HCT116 (cell line): ENCODE data around the gene HAPLN3. TPM values are rescaled to one million over a fixed set of nuclear protein-coding genes. Genes with fewer than 3 reads are reported as not detected.

Source experiments
- ATAC-seq: fragments of 200-7000 bp; cut with Tn5 transposase; 2 replicates; pipeline ENCODE4 v1.9.1; 2020; ENCODE audit warnings: mild to moderate bottlenecking, moderate library complexity
- BruUV-seq: library from RNA; stranded (reverse); fragments of 400-500 nt; replicated peaks from 2 replicates; lab custom pipeline; 2021; lab: Mats Ljungman, UMichigan
- CTCF ChIA-PET: fragments of 300-600 bp; sonication (Branson Sonifier 250); formaldehyde crosslinking; loops from one replicate; lab custom pipeline; 2021; ENCODE audit warnings: antibody characterized with exemption; lab: Charles Lee
- POLR2A ChIA-PET: fragments of 300-600, 350-600 bp; sonication (Branson Sonifier 250); formaldehyde crosslinking; loops from one replicate; lab custom pipeline; 2021; ENCODE audit warnings: antibody characterized with exemption; lab: Charles Lee
- RAD21 ChIA-PET, 2 experiments: fragments of 300-600 bp; sonication (Branson Sonifier 250); formaldehyde crosslinking; loops; one replicate each; lab custom pipeline; 2023; ENCODE audit warnings: low total read pairs in 2 of 2; ENCODE audit not compliant: uncharacterized antibody in 2 of 2, unreplicated experiment in 2 of 2, low non-redundant PET in 1 of 2; lab: Charles Lee
- DNase-seq: peaks from one replicate; pipeline ENCODE4 v3.0.0-alpha.2; 2010; ENCODE audit warnings: low read depth, low spot score
- H2AFZ ChIP-seq: fragments of 200-600 bp; shearing (Covaris generic), sonication (generic); 2 replicates; pipeline ENCODE4 v1.6.1; 2017; ENCODE audit warnings: low read depth, mixed run types, mixed read lengths, antibody characterized with exemption, low read length; ENCODE audit not compliant: poor library complexity, severe bottlenecking
- H3K27ac ChIP-seq: 2 replicates; pipeline ENCODE4 v1.5.1; 2012; ENCODE audit warnings: low read depth, low read length
- H3K27me3 ChIP-seq: fragments of 200-600 bp; sonication (generic); 2 replicates; pipeline ENCODE4 v1.6.1; 2016; ENCODE audit warnings: mixed run types, low read length, mixed read lengths; ENCODE audit not compliant: insufficient read depth
- H3K36me3 ChIP-seq, 2 experiments: fragments of 200-500 bp in 1 of 2; fragments of 200-600 bp in 1 of 2; sonication (Bioruptor generic) in 1 of 2; sonication (generic) in 1 of 2; 2 replicates each; pipeline versions ENCODE4 v1.5.1 to v1.6.1; 2014 to 2016; ENCODE audit warnings: low read length in 2 of 2, inconsistent platforms in 1 of 2, mixed read lengths in 1 of 2, mixed run types in 1 of 2; ENCODE audit not compliant: insufficient read depth in 2 of 2, control insufficient read depth in 1 of 2
- H3K4me1 ChIP-seq, 2 experiments: fragments of 200-600 bp in 1 of 2; sonication (generic) in 1 of 2; 2 replicates each; pipeline versions ENCODE4 v1.5.1 to v1.6.1; 2012 to 2017; ENCODE audit warnings: low read length in 2 of 2, inconsistent platforms in 1 of 2, mild to moderate bottlenecking in 1 of 2, mixed read lengths in 1 of 2, mixed run types in 1 of 2, moderate library complexity in 1 of 2; ENCODE audit not compliant: insufficient read depth in 2 of 2, control insufficient read depth in 1 of 2
- H3K4me2 ChIP-seq: fragments of 200-600 bp; sonication (generic); 2 replicates; pipeline ENCODE4 v1.6.1; 2017; ENCODE audit warnings: mixed run types, low read length, mixed read lengths
- H3K4me3 ChIP-seq, 2 experiments: fragments of 200-600 bp in 1 of 2; sonication (generic) in 1 of 2; replicated peaks in 1 of 2; 2 replicates each; pipeline ENCODE4 v1.5.1; 2011 to 2016; ENCODE audit warnings: low read length in 2 of 2, control low read depth in 1 of 2, low read depth in 1 of 2, mild to moderate bottlenecking in 1 of 2, mixed read lengths in 1 of 2, mixed run types in 1 of 2
- H3K79me2 ChIP-seq: fragments of 200-600 bp; sonication (generic); 2 replicates; pipeline ENCODE4 v1.6.1; 2017; ENCODE audit warnings: mild to moderate bottlenecking, mixed run types, low read length, moderate library complexity, mixed read lengths; ENCODE audit not compliant: insufficient read depth
- H3K9ac ChIP-seq: fragments of 200-600 bp; sonication (generic); 2 replicates; pipeline ENCODE4 v1.6.1; 2016; ENCODE audit warnings: low read length, mixed read lengths
- H3K9me2 ChIP-seq: fragments of 200-600 bp; sonication (generic), shearing (Covaris generic); 2 replicates; pipeline ENCODE4 v1.6.1; 2017; ENCODE audit warnings: mixed run types, mild to moderate bottlenecking, moderate library complexity; ENCODE audit not compliant: insufficient read depth
- H3K9me3 ChIP-seq, 2 experiments: fragments of 200-500 bp in 1 of 2; fragments of 200-600 bp in 1 of 2; sonication (Bioruptor generic) in 1 of 2; sonication (generic) in 1 of 2; 2 replicates each; pipeline ENCODE4 v1.6.1; 2014 to 2017; ENCODE audit warnings: low read length in 2 of 2, mixed read lengths in 2 of 2, inconsistent platforms in 1 of 2, low read depth in 1 of 2, mild to moderate bottlenecking in 1 of 2, mixed run types in 1 of 2, moderate library complexity in 1 of 2; ENCODE audit not compliant: control insufficient read depth in 1 of 2, insufficient read depth in 1 of 2
- H4K20me1 ChIP-seq: fragments of 200-600 bp; sonication (generic), shearing (Covaris generic); 2 replicates; pipeline ENCODE4 v1.6.1; 2017; ENCODE audit warnings: mixed run types, mild to moderate bottlenecking, moderate library complexity; ENCODE audit not compliant: insufficient read depth
- CEBPB ChIP-seq: IDR thresholded peaks from 2 replicates; pipeline ENCODE4 v1.6.1; 2012; ENCODE audit warnings: low read depth
- EGR1 ChIP-seq: IDR thresholded peaks from 2 replicates; pipeline ENCODE4 v1.6.1; 2012; ENCODE audit warnings: low read depth
- EZH2 ChIP-seq: fragments of 200-600 bp; sonication (generic); IDR thresholded peaks from 2 replicates; pipeline ENCODE4 v1.6.1; 2017; ENCODE audit warnings: antibody characterized with exemption, mixed run types
- EZH2phosphoT487 ChIP-seq: fragments of 200-600 bp; IDR thresholded peaks from 2 replicates; pipeline ENCODE4 v1.6.1; 2018; ENCODE audit warnings: antibody characterized with exemption, borderline replicate concordance
- POLR2A ChIP-seq: IDR thresholded peaks from 2 replicates; pipeline ENCODE4 v1.7.0; 2011; ENCODE audit warnings: borderline replicate concordance; ENCODE audit not compliant: insufficient read depth, insufficient read length; ENCODE audit errors: extremely low read depth
- POLR2AphosphoS5 ChIP-seq: IDR thresholded peaks from 2 replicates; pipeline ENCODE4 v1.6.1; 2011; ENCODE audit warnings: mild to moderate bottlenecking, low read depth, low read length, moderate library complexity
- RAD21 ChIP-seq: IDR thresholded peaks from 2 replicates; pipeline ENCODE4 v1.6.1; 2012; ENCODE audit warnings: low read depth, mild to moderate bottlenecking
- SP1 ChIP-seq: IDR thresholded peaks from 2 replicates; pipeline ENCODE4 v1.6.1; 2012; ENCODE audit warnings: low read depth
- SRF ChIP-seq: IDR thresholded peaks from 2 replicates; pipeline ENCODE4 v1.6.1; 2012; ENCODE audit warnings: low read depth
- TCF7L2 ChIP-seq: IDR thresholded peaks from 2 replicates; pipeline ENCODE4 v1.7.0; 2011; ENCODE audit warnings: borderline replicate concordance, inconsistent platforms; ENCODE audit not compliant: insufficient read depth, insufficient read length; ENCODE audit errors: extremely low read depth
- ZFX ChIP-seq: fragments of 450-650 bp; IDR thresholded peaks from 2 replicates; pipeline ENCODE4 v1.6.1; 2017
- ZNF274 ChIP-seq: fragments of 200-500 bp; sonication (Bioruptor generic); IDR thresholded peaks from 2 replicates; pipeline ENCODE4 v1.6.1; 2014; ENCODE audit warnings: mild to moderate bottlenecking, low read depth, low read length, inconsistent platforms
- intact Hi-C: fragments of 100-400 bp; cut with micrococcal nuclease; formaldehyde crosslinking; loops from 2 replicates; pipeline ENCODE4 v1.10.0; 2022
- total RNA-seq: library from RNA; stranded (reverse); gene quantifications from one replicate; pipeline ENCODE4 v1.2.1, GENCODE V29; 2021; ENCODE audit not compliant: unreplicated experiment
- TF ChIP-seq, protein P1 (sequence below): IDR thresholded peaks from 2 replicates; pipeline ENCODE4 v1.6.1; 2011; ENCODE audit warnings: mild to moderate bottlenecking, low read length, moderate library complexity; ENCODE audit not compliant: insufficient replicate concordance; ENCODE audit errors: extremely low read depth
- TF ChIP-seq, protein P2 (sequence below), 3 experiments: fragments of 200-600 bp in 1 of 3; sonication (generic) in 1 of 3; IDR thresholded peaks in 2 of 3; conservative IDR thresholded peaks in 1 of 3; 2 replicates each; pipeline ENCODE4 v1.5.1; 2012 to 2017; ENCODE audit warnings: low read depth in 2 of 3, low read length in 2 of 3, antibody characterized with exemption in 1 of 3, borderline replicate concordance in 1 of 3, control low read depth in 1 of 3, mild to moderate bottlenecking in 1 of 3, mixed read lengths in 1 of 3, mixed run types in 1 of 3, moderate library complexity in 1 of 3; ENCODE audit not compliant: insufficient read depth in 1 of 3
- TF ChIP-seq, protein P3 (sequence below): IDR thresholded peaks from 2 replicates; pipeline ENCODE4 v1.6.1; 2012; ENCODE audit warnings: low read depth
- TF ChIP-seq, protein P4 (sequence below): IDR thresholded peaks from 2 replicates; pipeline ENCODE4 v1.6.1; 2012
- TF ChIP-seq, protein P5 (sequence below): IDR thresholded peaks from 2 replicates; pipeline ENCODE4 v1.6.1; 2012

Gene HAPLN3
- total RNA-seq, 1 experiment from 2014 or later = 10.9 TPM

DNA sequence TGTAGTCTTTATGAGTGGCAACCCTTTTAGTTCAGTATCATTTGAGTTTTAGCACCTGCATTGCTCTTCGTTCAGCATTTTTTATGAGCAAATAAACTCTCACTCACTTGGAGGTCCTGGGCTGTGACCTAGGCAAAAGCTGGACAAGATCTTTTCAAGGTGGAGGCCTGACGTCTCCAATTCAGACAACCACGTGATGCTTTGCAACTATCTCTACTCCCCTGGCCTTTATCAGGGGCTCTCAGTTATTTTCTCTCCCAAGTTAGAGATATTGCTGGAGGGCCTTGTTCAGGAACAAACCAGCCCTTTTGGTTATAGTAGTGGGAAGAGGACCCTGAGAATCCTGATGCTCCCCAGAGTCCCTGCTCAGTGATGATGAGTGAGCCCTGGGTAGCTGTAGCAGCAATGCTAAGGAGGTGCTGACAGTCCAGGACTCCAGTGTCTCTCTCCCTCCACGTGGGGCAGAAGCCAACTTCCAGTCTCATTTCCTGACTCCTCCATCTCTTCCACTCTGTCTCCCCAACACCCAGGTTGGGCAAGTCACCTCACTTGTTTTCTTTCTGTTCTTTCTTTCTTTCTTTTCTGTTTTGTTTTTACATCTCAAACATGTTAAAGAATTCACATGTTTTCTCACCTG is 30.4 kb downstream of the HAPLN3 start:
- intact Hi-C loops = no loop called here
- H3K79me2 ChIP-seq = no peaks in the 10 kb centered on the region
- TF ChIP-seq, protein P1, sequence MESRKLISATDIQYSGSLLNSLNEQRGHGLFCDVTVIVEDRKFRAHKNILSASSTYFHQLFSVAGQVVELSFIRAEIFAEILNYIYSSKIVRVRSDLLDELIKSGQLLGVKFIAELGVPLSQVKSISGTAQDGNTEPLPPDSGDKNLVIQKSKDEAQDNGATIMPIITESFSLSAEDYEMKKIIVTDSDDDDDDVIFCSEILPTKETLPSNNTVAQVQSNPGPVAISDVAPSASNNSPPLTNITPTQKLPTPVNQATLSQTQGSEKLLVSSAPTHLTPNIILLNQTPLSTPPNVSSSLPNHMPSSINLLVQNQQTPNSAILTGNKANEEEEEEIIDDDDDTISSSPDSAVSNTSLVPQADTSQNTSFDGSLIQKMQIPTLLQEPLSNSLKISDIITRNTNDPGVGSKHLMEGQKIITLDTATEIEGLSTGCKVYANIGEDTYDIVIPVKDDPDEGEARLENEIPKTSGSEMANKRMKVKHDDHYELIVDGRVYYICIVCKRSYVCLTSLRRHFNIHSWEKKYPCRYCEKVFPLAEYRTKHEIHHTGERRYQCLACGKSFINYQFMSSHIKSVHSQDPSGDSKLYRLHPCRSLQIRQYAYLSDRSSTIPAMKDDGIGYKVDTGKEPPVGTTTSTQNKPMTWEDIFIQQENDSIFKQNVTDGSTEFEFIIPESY = no peak
- TF ChIP-seq, protein P2, sequence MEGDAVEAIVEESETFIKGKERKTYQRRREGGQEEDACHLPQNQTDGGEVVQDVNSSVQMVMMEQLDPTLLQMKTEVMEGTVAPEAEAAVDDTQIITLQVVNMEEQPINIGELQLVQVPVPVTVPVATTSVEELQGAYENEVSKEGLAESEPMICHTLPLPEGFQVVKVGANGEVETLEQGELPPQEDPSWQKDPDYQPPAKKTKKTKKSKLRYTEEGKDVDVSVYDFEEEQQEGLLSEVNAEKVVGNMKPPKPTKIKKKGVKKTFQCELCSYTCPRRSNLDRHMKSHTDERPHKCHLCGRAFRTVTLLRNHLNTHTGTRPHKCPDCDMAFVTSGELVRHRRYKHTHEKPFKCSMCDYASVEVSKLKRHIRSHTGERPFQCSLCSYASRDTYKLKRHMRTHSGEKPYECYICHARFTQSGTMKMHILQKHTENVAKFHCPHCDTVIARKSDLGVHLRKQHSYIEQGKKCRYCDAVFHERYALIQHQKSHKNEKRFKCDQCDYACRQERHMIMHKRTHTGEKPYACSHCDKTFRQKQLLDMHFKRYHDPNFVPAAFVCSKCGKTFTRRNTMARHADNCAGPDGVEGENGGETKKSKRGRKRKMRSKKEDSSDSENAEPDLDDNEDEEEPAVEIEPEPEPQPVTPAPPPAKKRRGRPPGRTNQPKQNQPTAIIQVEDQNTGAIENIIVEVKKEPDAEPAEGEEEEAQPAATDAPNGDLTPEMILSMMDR (IDR thresholded peaks at IDR 0.05 in 2 of 3, conservative IDR thresholded peaks at IDR 0.05 in 1 of 3; ENCODE audit: borderline replicate concordance in 1 of 3, insufficient read depth in 1 of 3, low read depth in 2 of 3, low read length in 2 of 3) = no peak
- TF ChIP-seq RAD21 (no peak), CEBPB (no peak), POLR2AphosphoS5 (no peak), ZNF274 (no peak), SP1 (no peak), EZH2phosphoT487 (no peak), EZH2 (no peak), TCF7L2 (no peak), SRF (no peak), POLR2A (no peak), ZFX (no peak), EGR1 (no peak)
- TF ChIP-seq, protein P3, sequence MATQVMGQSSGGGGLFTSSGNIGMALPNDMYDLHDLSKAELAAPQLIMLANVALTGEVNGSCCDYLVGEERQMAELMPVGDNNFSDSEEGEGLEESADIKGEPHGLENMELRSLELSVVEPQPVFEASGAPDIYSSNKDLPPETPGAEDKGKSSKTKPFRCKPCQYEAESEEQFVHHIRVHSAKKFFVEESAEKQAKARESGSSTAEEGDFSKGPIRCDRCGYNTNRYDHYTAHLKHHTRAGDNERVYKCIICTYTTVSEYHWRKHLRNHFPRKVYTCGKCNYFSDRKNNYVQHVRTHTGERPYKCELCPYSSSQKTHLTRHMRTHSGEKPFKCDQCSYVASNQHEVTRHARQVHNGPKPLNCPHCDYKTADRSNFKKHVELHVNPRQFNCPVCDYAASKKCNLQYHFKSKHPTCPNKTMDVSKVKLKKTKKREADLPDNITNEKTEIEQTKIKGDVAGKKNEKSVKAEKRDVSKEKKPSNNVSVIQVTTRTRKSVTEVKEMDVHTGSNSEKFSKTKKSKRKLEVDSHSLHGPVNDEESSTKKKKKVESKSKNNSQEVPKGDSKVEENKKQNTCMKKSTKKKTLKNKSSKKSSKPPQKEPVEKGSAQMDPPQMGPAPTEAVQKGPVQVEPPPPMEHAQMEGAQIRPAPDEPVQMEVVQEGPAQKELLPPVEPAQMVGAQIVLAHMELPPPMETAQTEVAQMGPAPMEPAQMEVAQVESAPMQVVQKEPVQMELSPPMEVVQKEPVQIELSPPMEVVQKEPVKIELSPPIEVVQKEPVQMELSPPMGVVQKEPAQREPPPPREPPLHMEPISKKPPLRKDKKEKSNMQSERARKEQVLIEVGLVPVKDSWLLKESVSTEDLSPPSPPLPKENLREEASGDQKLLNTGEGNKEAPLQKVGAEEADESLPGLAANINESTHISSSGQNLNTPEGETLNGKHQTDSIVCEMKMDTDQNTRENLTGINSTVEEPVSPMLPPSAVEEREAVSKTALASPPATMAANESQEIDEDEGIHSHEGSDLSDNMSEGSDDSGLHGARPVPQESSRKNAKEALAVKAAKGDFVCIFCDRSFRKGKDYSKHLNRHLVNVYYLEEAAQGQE = no peak
- TF ChIP-seq, protein P4, sequence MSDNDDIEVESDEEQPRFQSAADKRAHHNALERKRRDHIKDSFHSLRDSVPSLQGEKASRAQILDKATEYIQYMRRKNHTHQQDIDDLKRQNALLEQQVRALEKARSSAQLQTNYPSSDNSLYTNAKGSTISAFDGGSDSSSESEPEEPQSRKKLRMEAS = no peak
- TF ChIP-seq, protein P5, sequence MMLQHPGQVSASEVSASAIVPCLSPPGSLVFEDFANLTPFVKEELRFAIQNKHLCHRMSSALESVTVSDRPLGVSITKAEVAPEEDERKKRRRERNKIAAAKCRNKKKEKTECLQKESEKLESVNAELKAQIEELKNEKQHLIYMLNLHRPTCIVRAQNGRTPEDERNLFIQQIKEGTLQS = no peak
- H3K27ac ChIP-seq = no peak overlapping the region
- DNase-seq (no peak), ATAC-seq (no peak)
- no peaks in the 10 kb centered on the region for H3K9me2 ChIP-seq
- H3K9me3 ChIP-seq = no peaks in the 10 kb centered on the region
- no peaks in the 10 kb centered on the region for H4K20me1 ChIP-seq
- ChIA-PET POLR2A (no interaction called here), CTCF (interaction anchor here (0.6 kb wide), 1 partner anchor 14 kb away, joined by 4 read pairs; no protein-coding TSS in a partner anchor), RAD21 (no interaction called here)
- H3K27me3 ChIP-seq = peaks cover 8% of the 10 kb centered on the region; the same call in 1 of the 2 replicates
- H3K4me3 ChIP-seq = no peak overlapping the region
- H3K4me2 ChIP-seq = no peak overlapping the region
- no peaks in the 10 kb centered on the region for H3K36me3 ChIP-seq
- no TSS peak for BruUV-seq
- no peaks in the 10 kb centered on the region for H3K4me1 ChIP-seq
- no peak overlapping the region for H3K9ac ChIP-seq
- H2AFZ ChIP-seq = no peak overlapping the region
